Endodermal cell (in vitro differentiated cells): Measurements from ENCODE around the gene TTC28. TPM values are rescaled to one million over a fixed set of nuclear protein-coding genes. Genes with fewer than 3 reads are reported as not detected.

Experiments
- DNase-seq: peaks from one replicate; pipeline ENCODE4 v3.0.0-alpha.2; 2017
- H3K27ac ChIP-seq: 2 replicates; pipeline ENCODE4 v1.5.1; 2013; ENCODE audit warnings: mild to moderate bottlenecking, low read depth, low read length, moderate library complexity
- H3K27me3 ChIP-seq: 2 replicates; pipeline ENCODE4 v1.6.1; 2013; ENCODE audit warnings: mild to moderate bottlenecking, low read length, moderate library complexity; ENCODE audit not compliant: insufficient read depth, control insufficient read depth, poor library complexity, severe bottlenecking
- H3K36me3 ChIP-seq: 2 replicates; pipeline ENCODE4 v1.7.0; 2013; ENCODE audit warnings: mild to moderate bottlenecking, low read length, moderate library complexity; ENCODE audit not compliant: control insufficient read depth, insufficient read depth
- H3K4me1 ChIP-seq: one replicate; pipeline ENCODE4 v1.7.0; 2013; ENCODE audit warnings: low read length; ENCODE audit not compliant: control insufficient read depth, insufficient read depth
- H3K4me3 ChIP-seq: 2 replicates; pipeline ENCODE4 v1.5.1; 2013; ENCODE audit warnings: mild to moderate bottlenecking, low read length, moderate library complexity
- H3K9ac ChIP-seq: 2 replicates; pipeline ENCODE4 v1.6.1; 2013; ENCODE audit warnings: mild to moderate bottlenecking, low read length, moderate library complexity; ENCODE audit not compliant: poor library complexity, severe bottlenecking; ENCODE audit errors: extremely low read depth
- H3K9me3 ChIP-seq: 2 replicates; pipeline ENCODE4 v1.6.1; 2013; ENCODE audit warnings: mild to moderate bottlenecking, low read length, moderate library complexity; ENCODE audit not compliant: control insufficient read depth
- H3K27ac Mint-ChIP-seq: 2 replicates; pipeline ENCODE4 v1.8.0; 2020; ENCODE audit warnings: mixed read lengths
- H3K27me3 Mint-ChIP-seq: 2 replicates; pipeline ENCODE4 v1.8.0; 2021; ENCODE audit warnings: mild to moderate bottlenecking, mixed read lengths; ENCODE audit not compliant: insufficient read depth
- H3K36me3 Mint-ChIP-seq: 2 replicates; pipeline ENCODE4 v1.8.0; 2020; ENCODE audit warnings: low read depth, mixed read lengths
- H3K4me1 Mint-ChIP-seq: 2 replicates; pipeline ENCODE4 v1.8.0; 2020; ENCODE audit warnings: mixed read lengths
- H3K4me3 Mint-ChIP-seq: 2 replicates; pipeline ENCODE4 v1.8.0; 2020; ENCODE audit warnings: mild to moderate bottlenecking, moderate library complexity, mixed read lengths
- H3K9me3 Mint-ChIP-seq: 2 replicates; pipeline ENCODE4 v1.8.0; 2020; ENCODE audit warnings: mild to moderate bottlenecking, mixed read lengths
- WGBS, 2 experiments: methylation state at CpG; one replicate each; pipeline versions ENCODE4 v1.1.5 to v1.1.7; 2013; ENCODE audit warnings: missing lambda C conversion rate in 2 of 2, mixed read lengths in 1 of 2; ENCODE audit not compliant: insufficient coverage in 1 of 2, insufficient read length in 1 of 2; 5-methylcytosine and 5-hydroxymethylcytosine counted together
- total RNA-seq, 2 donors: library from RNA; stranded (reverse); fragmentation: NEBNext Ultra II Directional in 1 of 2; extraction: Animal tissue kit (Norgen Biotek cat#: 25700) in 1 of 2; gene quantifications; 2 replicates in 1 of 2; 3 replicates in 1 of 2; pipeline ENCODE4 v1.2.1, GENCODE V29; 2021
- TF ChIP-seq, protein P1 (sequence below): fragments of 200-600 bp; sonication (generic); conservative IDR thresholded peaks from 2 replicates; pipeline ENCODE4 v1.5.0; 2021; ENCODE audit warnings: antibody characterized with exemption, mild to moderate bottlenecking

Gene TTC28
- total RNA-seq, 2 donors from 2014 or later = 28.6 to 34.0 TPM

DNA sequence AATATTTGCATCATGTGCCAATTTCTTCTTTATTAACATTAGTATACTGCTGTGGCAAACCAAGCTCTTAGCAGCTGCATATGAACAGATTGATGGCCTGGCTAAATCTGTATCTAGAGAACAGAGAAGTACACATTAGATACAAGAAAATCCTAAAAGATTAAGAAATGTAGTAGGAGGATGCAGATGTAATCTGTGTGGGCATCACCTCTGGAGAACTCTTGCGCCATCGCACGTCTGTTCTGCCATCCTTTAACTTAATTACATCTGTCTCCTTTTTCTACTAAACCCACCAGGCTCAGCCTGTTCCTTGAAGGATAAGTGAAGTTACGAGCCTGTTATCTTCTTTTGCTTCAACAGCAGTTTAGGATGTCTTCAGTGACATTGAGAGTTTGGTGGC, 564.2 kb downstream of the TTC28 start:
- no peak overlapping the region for H3K27ac Mint-ChIP-seq

DNA sequence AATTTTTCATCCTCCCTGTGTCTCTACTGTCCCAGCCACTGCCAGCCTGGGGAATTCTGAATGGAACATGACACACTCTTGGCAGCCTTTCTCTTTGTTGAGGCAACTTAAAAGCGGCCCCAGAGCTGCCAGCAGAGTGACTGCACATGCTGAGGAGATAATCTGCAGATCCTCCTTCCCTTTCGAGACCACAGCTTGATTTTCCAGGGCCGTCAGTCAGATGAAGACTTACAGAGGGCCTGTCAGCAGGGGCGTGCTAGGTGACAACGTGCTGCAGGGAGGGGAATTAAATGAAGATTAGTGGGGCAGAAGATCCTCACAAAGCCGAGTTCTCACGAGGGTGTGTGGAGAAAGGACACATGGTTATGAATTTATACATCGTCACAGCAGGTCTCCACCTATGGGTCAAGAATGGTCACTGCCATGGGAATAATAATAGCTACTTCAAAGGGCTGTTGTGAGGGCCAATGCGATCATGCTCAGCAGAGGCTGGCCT, 567.0 kb downstream of the TTC28 start:
- Mint-ChIP-seq H3K36me3 (no peaks in the 10 kb centered on the region), H3K4me3 (peak overlapping the region; percentile 6), H3K4me1 (peaks cover 26% of the 10 kb centered on the region)

More for the DNA sequence above, 564.2 kb downstream of the TTC28 start:
- peaks cover 23% of the 10 kb centered on the region for H3K4me1 Mint-ChIP-seq
- Histone ChIP-seq H3K4me1 (peaks cover 14% of the 10 kb centered on the region), H3K27me3 (no peaks in the 10 kb centered on the region), H3K27ac (no peak overlapping the region), H3K36me3 (no peaks in the 10 kb centered on the region), H3K9me3 (no peaks in the 10 kb centered on the region), H3K4me3 (no peak overlapping the region), H3K9ac (no peak overlapping the region)
- no peak overlapping the region for H3K4me3 Mint-ChIP-seq
- H3K36me3 Mint-ChIP-seq = no peaks in the 10 kb centered on the region
- no peaks in the 10 kb centered on the region for H3K9me3 Mint-ChIP-seq
- WGBS, 2 experiments = 94 to 98% methylated on average over 4 of the region's 4 CpGs
- no peak for DNase-seq
- H3K27me3 Mint-ChIP-seq = no peaks in the 10 kb centered on the region
- TF ChIP-seq, protein P1, sequence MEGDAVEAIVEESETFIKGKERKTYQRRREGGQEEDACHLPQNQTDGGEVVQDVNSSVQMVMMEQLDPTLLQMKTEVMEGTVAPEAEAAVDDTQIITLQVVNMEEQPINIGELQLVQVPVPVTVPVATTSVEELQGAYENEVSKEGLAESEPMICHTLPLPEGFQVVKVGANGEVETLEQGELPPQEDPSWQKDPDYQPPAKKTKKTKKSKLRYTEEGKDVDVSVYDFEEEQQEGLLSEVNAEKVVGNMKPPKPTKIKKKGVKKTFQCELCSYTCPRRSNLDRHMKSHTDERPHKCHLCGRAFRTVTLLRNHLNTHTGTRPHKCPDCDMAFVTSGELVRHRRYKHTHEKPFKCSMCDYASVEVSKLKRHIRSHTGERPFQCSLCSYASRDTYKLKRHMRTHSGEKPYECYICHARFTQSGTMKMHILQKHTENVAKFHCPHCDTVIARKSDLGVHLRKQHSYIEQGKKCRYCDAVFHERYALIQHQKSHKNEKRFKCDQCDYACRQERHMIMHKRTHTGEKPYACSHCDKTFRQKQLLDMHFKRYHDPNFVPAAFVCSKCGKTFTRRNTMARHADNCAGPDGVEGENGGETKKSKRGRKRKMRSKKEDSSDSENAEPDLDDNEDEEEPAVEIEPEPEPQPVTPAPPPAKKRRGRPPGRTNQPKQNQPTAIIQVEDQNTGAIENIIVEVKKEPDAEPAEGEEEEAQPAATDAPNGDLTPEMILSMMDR = no peak

DNA sequence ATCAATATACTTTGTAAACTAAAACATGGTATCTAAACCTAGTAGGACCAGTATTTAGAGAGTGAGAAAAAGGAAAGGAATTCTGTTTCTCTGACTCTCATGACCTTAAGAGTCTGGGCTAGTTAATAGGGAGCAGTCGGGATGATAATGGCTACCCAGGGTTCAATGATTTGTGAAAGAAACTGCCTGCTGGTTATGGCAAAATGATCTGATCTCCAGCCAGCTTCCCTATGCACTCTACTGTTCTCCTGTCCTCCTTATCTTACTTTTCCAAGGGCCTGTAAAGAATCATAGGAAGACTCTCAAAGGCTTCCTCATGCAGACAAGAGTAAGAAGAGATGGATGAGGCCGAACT, 567.5 kb downstream of the TTC28 start:
- Histone ChIP-seq H3K9me3 (no peaks in the 10 kb centered on the region), H3K27me3 (no peaks in the 10 kb centered on the region), H3K27ac (peak overlapping the region; percentile 93), H3K4me1 (peaks cover 14% of the 10 kb centered on the region), H3K9ac (no peak overlapping the region), H3K36me3 (no peaks in the 10 kb centered on the region), H3K4me3 (no peak overlapping the region)
- peaks cover 26% of the 10 kb centered on the region for H3K4me1 Mint-ChIP-seq
- no peak for DNase-seq
- no peaks in the 10 kb centered on the region for H3K27me3 Mint-ChIP-seq
- 41 to 48% methylated on average over 2 of the region's 2 CpGs for WGBS, 2 experiments
- no peaks in the 10 kb centered on the region for H3K9me3 Mint-ChIP-seq
- TF ChIP-seq, protein P1 = no peak
- no peaks in the 10 kb centered on the region for H3K36me3 Mint-ChIP-seq
- peak overlapping the region; percentile 75 for H3K27ac Mint-ChIP-seq
- H3K4me3 Mint-ChIP-seq = peak overlapping the region; percentile 6

More for the DNA sequence above, 567.0 kb downstream of the TTC28 start:
- Mint-ChIP-seq H3K27ac (peak overlapping the region; percentile 75), H3K27me3 (no peaks in the 10 kb centered on the region), H3K9me3 (no peaks in the 10 kb centered on the region)
- Histone ChIP-seq H3K4me1 (peaks cover 14% of the 10 kb centered on the region), H3K9me3 (no peaks in the 10 kb centered on the region), H3K27me3 (no peaks in the 10 kb centered on the region), H3K4me3 (no peak overlapping the region), H3K9ac (no peak overlapping the region), H3K36me3 (no peaks in the 10 kb centered on the region), H3K27ac (peak overlapping the region; percentile 93)
- TF ChIP-seq, protein P1 = peak; percentile 78
- 19 to 20% methylated on average over 6 to 9 of the region's 9 CpGs for WGBS, 2 experiments
- peak; percentile 93 for DNase-seq
